Dendritic cell treated with granulocyte-macrophage colony-stimulating factor and Interleukin-4, amounts not matched to agents 40 ng/mL and 50 ng/mL, for 4 days (primary cell): ENCODE results near the gene ARMH4.

Experiments
- H3K27ac Mint-ChIP-seq: one replicate; pipeline ENCODE4 v1.8.0; 2022; ENCODE audit warnings: mild to moderate bottlenecking, mixed read lengths
- H3K27me3 Mint-ChIP-seq: one replicate; pipeline ENCODE4 v1.8.0; 2022; ENCODE audit warnings: mild to moderate bottlenecking, mixed read lengths
- H3K36me3 Mint-ChIP-seq: one replicate; pipeline ENCODE4 v1.8.0; 2022; ENCODE audit warnings: low read depth, mixed read lengths
- H3K4me1 Mint-ChIP-seq: one replicate; pipeline ENCODE4 v1.8.0; 2022; ENCODE audit warnings: low read depth, mixed read lengths
- H3K4me3 Mint-ChIP-seq: one replicate; pipeline ENCODE4 v1.8.0; 2022; ENCODE audit warnings: mild to moderate bottlenecking, moderate library complexity, mixed read lengths
- H3K9me3 Mint-ChIP-seq: one replicate; pipeline ENCODE4 v1.8.0; 2022; ENCODE audit warnings: mixed read lengths
- intact Hi-C: fragments of 100-400 bp; cut with micrococcal nuclease; formaldehyde crosslinking; loops from one replicate; pipeline ENCODE4 v1.15.0; 2022

Gene ARMH4

GRCh38 chr14:57970175-57970574 lies 181.8 kb downstream of the ARMH4 start:
- Mint-ChIP-seq H3K4me1 (no peaks in the 10 kb centered on the region), H3K4me3 (no peak overlapping the region), H3K9me3 (no peaks in the 10 kb centered on the region), H3K27ac (no peak overlapping the region), H3K27me3 (no peaks in the 10 kb centered on the region), H3K36me3 (no peaks in the 10 kb centered on the region)
- intact Hi-C loops: no loop called here

GRCh38 chr14:57963071-57963470 lies 188.9 kb downstream of the ARMH4 start:
- no peaks in the 10 kb centered on the region for H3K4me1 Mint-ChIP-seq
- H3K36me3 Mint-ChIP-seq: no peaks in the 10 kb centered on the region
- H3K27me3 Mint-ChIP-seq: no peaks in the 10 kb centered on the region
- H3K27ac Mint-ChIP-seq: no peak overlapping the region
- intact Hi-C loops: no loop called here
- H3K4me3 Mint-ChIP-seq: no peak overlapping the region
- no peaks in the 10 kb centered on the region for H3K9me3 Mint-ChIP-seq

DNA sequence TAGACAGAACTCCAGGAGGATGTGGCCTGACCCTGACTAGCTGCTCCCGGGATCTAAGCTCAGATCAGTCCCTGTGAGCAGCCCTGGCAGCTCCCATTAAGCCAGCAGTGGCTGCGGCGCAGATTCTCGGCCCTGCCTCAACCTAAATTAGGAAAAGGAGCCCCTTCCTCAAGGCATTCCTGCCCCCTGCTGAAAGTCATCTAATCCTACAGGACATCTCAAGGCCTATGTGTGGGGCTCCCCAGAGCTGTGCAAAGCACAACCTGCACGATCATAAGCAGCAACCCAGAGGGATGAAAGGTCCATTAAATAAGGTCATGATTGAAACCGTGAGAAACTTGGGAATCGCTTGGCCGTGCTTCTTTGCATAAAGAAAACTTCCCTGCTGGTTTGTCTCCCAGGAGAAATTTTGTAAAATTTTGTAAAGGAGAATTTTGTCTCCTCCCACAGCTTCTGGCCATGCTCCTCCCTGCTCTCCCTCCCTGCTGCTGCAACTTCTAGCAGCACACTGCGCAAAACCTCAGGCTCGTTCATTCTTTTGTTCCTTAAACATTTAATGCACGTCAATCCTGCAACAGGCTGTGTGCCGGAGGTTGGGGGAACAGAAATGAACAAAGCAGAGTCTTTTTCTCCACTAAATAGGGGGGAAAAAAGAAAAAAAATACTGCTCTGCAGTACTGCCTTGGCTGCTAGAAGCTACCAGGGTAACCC lies 189.5 kb downstream of the ARMH4 start:
- no peaks in the 10 kb centered on the region for H3K9me3 Mint-ChIP-seq
- intact Hi-C loops: no loop called here
- H3K27ac Mint-ChIP-seq: no peak overlapping the region
- H3K27me3 Mint-ChIP-seq: no peaks in the 10 kb centered on the region
- no peaks in the 10 kb centered on the region for H3K4me1 Mint-ChIP-seq
- H3K4me3 Mint-ChIP-seq: no peak overlapping the region
- H3K36me3 Mint-ChIP-seq: no peaks in the 10 kb centered on the region

GRCh38 chr14:57961786-57962060 lies 190.3 kb downstream of the ARMH4 start:
- no peaks in the 10 kb centered on the region for H3K27me3 Mint-ChIP-seq
- H3K4me3 Mint-ChIP-seq: no peak overlapping the region
- no peak overlapping the region for H3K27ac Mint-ChIP-seq
- no peaks in the 10 kb centered on the region for H3K4me1 Mint-ChIP-seq
- intact Hi-C loops: no loop called here
- no peaks in the 10 kb centered on the region for H3K9me3 Mint-ChIP-seq
- no peaks in the 10 kb centered on the region for H3K36me3 Mint-ChIP-seq

GRCh38 chr14:57960946-57961785 lies 190.8 kb downstream of the ARMH4 start:
- Mint-ChIP-seq H3K27ac (no peak overlapping the region), H3K27me3 (no peaks in the 10 kb centered on the region), H3K36me3 (no peaks in the 10 kb centered on the region), H3K4me3 (no peak overlapping the region), H3K4me1 (no peaks in the 10 kb centered on the region), H3K9me3 (no peaks in the 10 kb centered on the region)
- intact Hi-C loops: no loop called here

- Mint-ChIP-seq H3K27ac (no peak overlapping the region), H3K27me3 (no peaks in the 10 kb centered on the region), H3K4me3 (no peak overlapping the region), H3K9me3 (peaks cover 22% of the 10 kb centered on the region), H3K4me1 (no peaks in the 10 kb centered on the region), H3K36me3 (no peaks in the 10 kb centered on the region)
- intact Hi-C loops: no loop called here
These were observed 194.6 kb downstream of the ARMH4 start for GRCh38 chr14:57957441-57957840.
